Measurements from ENCODE around the gene TMEM163.
A peak's percentile ranks its signal among the peaks of the same experiment; 100 is the strongest.
"Not testable (repeated sequence)": the region's sequence is repeated elsewhere in the genome, so short reads cannot be mapped to it uniquely, and the experiment has no call there.

The TMEM163 gene

DNA sequence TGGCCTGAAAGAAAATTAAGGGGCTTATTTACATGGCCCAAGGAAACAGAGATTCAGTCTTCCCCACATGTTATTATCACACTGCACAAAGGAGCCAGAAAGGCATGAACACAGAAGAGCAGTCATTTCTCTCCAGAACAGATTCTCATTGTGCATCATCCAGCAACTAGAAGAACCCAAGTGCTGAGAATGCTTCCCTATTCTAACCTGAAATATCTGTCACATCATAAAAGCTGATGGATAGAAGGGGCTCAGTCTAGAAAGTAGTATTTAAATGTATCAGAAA lies 145.8 kb downstream of the TMEM163 start:
- DNase-seq, result no peak

DNA sequence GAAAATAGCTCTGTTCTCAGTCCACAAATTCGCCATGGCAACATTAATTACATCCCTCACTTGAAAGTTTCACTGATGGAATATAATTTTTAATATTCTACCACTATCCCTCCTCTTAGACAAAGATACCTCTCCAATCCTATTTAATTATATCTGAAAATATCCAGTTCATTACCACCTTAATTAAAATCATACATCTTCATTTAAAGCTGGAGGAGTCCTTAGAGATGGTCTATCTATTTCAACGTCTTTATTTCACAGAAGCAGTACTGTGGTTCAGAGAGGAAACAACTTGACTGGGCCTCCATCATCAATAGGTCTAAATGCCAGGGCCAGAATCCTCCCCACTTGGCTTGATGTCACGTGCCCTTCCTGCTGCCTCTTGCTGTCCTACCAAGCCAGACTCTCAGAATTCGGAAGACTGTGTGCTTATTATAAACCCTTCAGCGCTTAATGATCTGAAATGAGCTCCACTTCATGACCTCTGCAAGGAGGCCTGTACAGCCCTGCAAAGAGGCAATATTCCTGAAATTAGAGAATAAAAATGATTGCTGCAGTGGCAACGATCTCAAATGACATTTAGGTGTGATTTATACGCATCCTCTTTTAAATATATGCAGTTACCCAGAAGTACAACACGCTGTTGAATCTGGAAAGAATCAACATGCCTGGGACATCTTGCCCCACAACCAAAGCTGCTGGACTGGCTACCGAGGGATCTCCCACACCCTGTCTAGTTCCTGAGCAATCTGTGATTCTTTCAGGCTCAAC lies 146.3 kb downstream of the TMEM163 start:
- DNase-seq, result peak in 1 of 3 experiments; percentile 9

DNA sequence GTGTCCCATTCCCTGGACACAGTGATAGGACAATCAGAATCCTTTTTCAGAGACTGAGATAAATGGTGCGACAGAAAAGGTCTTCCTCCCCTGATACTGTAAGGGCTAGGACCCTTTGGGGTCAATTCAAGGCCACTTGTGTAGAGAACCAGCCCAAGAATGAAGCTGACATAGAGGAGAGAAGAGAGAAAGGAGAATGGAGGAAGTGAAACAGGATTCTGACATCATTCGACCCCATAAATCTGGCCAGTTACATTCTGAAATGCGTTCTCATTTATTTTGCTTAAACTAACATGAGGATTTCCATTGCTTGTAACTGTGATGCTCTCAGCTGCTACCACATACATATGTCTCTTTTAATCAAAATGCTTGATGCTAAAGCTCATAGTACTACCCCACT lies 148.1 kb downstream of the TMEM163 start:
- no peak for DNase-seq

DNA sequence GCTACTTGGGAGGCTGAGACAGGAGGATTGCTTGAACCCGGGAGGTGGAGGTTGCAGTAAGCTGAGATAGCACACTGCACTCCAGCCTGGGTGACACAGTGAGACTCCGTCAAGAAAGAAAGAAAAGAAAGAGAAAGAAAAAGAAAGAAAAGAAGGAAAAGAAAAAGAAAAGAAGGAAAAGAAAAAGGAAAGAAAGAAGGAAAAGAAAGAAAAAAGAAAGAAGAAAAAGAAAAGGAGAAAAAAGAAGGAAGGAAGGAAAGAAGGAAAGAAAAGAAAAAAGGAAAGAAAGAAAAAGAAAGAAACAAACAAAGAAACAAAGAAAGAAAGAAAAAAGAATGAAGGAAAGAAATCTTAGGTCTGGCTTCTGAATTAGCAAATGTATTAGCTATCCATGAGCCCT lies 150.4 kb downstream of the TMEM163 start:
- DNase-seq, result no peak

DNA sequence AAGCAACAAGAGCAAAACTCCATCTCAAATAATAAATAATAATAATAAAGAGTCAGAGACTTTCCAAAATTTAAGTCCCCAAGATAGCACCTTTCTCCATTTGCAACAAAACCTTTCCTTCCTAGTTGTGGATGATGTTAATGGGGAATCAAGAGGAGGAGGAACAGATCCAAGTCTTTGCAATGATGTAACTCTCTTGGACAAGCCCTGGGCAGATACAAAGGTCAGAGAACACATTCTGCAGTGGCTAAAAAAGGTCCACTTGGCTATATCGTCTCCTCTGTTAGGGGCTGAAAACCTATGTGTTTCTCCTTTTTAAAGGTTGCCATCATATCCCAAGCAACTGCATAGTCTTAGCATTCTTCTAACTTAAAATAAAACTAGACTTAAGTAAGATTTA lies 151.1 kb downstream of the TMEM163 start:
- DNase-seq, result no peak

DNA sequence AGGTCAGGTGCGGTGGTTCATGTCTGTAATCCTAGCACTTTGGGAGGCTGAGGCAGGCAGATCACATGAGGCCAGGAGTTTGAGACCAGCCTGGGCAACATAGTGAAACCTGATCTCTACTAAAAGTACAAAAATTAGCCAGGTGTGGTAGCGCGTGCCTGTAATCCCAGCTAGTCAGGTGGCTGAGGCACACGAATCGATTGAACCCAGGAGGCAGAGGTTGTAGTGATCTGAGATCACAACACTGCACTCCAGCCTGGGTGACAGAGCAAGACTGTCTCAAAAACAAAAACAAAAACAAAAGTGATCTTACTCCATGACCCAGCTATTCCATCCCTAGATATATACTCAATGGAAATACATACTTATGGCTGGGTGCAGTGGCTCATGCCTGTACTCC lies 153.8 kb downstream of the TMEM163 start:
- not testable (repeated sequence) for DNase-seq

- no peak for DNase-seq
Measured at GRCh38 chr2:134564549-134564948, 154.3 kb downstream of the TMEM163 start.

- DNase-seq, result peak in 2 of 3 experiments; percentile 74 to 96
Measured at GRCh38 chr2:134558208-134558830, 160.5 kb downstream of the TMEM163 start.

DNA sequence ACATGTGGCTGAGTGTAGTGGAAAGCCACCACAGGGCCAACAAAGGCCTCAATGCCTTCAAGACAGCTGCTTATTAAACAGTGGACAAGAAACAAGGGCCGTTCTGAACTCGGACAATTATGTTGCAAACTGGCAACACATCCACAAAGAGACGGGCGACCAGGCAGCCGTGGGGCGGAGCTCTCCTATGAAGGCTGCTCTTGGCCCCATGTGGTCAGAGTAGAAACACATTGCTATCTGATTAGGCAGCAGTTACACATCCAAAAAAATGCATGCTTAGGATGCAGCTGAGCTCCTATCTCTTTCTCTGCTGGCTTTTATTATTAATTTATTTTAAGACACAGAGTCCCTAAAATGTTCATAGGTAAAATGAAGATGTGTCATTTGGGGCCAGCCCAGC lies 163.4 kb downstream of the TMEM163 start:
- DNase-seq, result no peak

GRCh38 chr2:134553657-134554056 lies 165.1 kb downstream of the TMEM163 start:
- no peak for DNase-seq

DNA sequence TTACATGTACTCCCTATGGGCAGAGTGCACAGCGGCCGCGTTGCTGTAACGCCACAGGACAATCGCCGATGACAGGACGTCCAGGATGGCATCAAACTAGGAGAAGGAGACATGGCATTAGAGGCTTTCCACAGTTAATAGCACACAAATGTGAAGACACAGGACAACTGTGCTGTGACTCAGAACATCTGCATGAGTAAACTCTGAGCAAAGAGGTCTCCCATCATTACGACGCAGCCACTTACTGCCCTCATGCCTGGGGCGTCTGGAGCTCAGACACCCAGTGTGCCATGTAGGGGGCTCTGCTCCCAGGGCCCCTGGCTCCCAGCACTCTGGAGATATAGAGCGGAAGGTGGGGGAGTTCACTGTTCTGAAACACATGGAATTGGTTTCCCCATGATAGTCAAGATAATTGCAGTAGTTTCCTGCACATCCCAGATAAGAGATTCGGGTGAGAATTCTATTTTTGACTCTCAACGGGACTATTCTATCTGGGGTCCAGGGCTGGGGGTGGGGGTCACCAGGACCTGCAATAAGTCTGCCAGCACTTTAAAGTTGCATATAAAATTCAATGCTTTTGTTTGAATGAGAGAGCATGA lies 168.1 kb downstream of the TMEM163 start:
- DNase-seq, result no peak

- no peak for DNase-seq
Measured at GRCh38 chr2:134549104-134549503, 169.7 kb downstream of the TMEM163 start.

DNA sequence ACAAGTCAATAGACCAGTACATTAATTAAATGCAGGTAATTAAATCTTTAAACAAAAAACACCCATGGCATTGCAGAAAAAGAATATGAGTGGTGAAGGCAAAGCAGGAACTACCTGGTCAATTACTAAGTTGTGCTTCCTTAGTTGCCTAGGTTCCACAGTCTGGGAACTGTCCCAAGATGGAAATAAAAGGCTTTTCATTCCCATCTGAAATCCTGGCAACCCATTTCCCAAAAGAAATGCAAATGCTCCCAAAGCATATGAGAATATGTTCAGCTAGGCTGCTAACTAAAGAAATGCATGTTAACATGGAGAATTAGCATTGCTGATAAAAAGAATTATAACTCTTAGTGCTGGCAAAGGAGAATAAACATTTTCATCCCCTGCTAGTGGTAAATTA lies 177.8 kb downstream of the TMEM163 start:
- no peak for DNase-seq

- DNase-seq, result peak in 1 of 3 experiments; percentile 14
Measured at GRCh38 chr2:134539981-134540380, 178.8 kb downstream of the TMEM163 start.

DNA sequence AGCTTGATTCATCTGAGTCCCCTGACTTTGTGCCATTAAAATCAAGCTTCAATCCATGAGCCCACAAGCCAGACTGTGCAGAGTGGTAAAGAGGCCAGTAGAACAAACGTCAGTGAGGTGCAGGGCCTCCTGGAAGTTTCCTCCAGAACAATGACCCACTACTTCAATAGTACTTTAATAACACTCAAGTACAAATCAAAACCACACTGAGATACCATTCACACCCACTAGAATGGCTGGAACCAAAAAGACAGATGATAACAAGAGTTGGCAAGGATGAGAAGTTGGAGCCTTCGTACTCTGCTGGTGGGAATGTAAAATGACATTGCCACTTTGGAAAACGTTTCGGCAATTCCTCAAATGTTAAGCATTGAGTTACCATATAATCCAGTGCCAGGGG lies 181.1 kb downstream of the TMEM163 start:
- no peak for DNase-seq

DNA sequence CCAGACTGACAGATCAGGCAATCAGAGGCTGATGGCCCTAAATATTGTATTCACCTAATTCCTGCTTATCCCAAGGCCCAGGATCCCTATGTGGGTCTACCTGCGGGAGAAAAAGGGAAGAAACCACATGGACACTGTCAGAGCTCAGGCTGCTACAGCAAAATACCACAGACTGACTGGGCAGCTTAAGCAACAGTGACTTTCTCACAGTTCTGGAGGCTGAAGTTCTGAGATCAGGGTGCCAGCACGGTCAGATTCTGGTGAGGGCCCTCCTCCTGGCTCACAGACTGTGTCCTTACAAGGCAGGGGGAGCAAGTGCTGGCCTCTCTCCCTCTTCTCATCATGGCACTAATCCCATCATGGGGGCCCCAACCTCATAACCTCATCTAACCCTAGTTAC lies 181.7 kb downstream of the TMEM163 start:
- no peak for DNase-seq

GRCh38 chr2:134536296-134536695 lies 182.5 kb downstream of the TMEM163 start:
- DNase-seq, result peak in 1 of 3 experiments; percentile 10

DNA sequence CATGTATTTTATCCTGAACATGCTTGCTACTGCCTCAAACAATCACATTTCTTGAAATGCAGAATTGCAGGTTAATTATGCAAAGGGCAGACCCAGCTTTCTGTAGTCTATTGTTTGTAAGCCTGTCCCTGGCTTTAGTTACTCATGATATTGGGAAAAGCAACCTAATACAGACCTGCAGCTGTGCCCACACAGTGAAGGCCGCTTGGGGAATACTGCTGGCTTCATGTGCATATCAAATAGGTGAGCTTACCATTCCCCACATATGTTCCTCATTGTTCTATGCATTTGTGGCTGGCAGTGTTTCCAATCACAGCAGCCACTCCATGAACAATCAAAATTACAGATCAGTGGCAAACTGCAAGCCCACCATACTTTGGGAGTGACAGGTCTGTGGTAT lies 186.3 kb downstream of the TMEM163 start:
- DNase-seq, result peak in 1 of 3 experiments; percentile 10

- DNase-seq, result no peak
Measured at GRCh38 chr2:134527381-134527780, 191.4 kb downstream of the TMEM163 start.

DNA sequence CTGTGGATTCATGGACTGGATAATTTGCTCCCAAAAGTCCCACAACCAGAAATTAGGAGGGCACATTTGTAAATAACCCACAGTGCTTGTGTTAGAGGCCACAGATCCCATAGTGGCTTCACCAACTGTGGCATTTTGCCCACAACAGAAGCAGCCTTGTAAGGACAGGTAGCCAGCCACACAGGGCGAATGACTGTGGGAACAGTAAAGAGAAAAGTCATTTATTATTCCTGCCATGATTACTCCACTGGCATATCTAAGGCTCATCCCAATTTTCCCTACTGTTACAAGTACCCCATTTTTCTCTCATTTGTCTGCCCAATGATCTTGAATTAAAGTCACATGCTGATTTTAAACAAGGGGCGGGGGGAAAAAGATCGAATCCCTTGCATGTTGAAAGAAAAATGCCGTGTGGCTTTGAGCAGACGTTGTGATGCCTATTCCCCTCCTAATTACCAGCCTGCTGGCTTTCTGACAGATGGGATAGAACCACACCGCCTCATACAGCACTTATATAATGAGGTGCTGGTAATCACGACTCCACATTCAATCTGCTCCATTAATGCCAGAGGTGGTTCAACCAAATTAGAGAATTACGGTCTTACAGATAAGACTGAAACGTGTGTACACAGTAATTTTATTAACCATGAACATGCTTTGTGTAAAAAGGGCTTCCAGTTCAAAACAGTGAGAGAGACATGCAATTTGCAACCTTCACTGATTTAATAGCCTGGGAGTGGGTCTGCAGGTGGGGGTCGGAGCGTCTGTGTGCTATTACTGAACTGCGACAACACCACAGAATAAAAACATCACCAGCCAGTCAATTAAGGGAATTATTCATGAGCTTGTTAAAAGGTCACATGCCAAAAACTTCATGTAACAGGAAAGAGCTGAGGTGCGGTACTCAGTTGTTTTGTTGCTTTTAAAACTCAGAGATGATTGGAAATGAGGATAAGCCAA lies 196.0 kb downstream of the TMEM163 start:
- peak in 2 of 3 experiments; percentile 79 to 94 for DNase-seq

DNA sequence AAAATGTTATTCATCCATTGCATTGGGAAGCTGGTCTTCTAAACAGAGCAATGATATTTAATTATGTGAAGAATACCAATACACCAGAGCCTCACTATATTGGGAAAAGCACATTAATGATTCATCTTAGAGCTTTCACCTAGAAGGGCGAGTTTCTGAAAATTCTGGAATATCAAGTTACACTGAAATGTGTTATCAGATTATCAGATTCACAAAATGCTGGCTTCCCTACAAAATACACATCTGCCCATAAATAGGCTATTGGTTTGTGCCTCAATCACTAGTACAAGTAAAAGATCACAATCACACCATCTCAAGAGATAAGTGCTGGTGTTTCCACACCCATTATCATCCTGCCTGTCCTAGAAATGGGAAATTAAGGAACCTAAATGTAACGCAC lies 200.7 kb downstream of the TMEM163 start:
- DNase-seq, result no peak

DNA sequence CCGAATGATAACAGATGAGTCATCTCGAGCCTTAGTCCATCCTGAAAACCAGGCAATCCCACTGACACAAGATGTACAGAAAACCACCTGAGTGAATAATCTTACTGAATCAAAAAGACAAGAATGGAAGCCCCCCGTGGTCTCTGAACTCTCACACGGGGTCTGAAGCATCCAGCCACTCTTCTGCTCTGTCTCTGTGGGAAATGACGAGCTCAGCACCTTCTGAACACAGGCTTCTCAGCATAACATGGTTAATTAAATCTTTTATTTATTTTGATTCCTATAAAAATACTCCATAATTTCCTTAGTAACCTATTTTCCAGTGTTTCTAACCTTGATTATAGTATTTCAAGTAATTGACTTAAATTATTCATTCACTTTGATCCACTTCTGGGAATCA lies 203.7 kb downstream of the TMEM163 start:
- DNase-seq, result no peak

GRCh38 chr2:134513465-134513804 lies 205.4 kb downstream of the TMEM163 start:
- no peak for DNase-seq
